Endodermal cell (in vitro differentiated cells): ENCODE measurements around the gene SNAPC5. TPM values are rescaled to one million over a fixed set of nuclear protein-coding genes. Genes with fewer than 3 reads are reported as not detected.
"Not testable (repeated sequence)": the region's sequence is repeated elsewhere in the genome, so short reads cannot be mapped to it uniquely, and the experiment has no call there.

ENCODE experiments used
- DNase-seq: peaks from one replicate; pipeline ENCODE4 v3.0.0-alpha.2; 2017
- H3K27ac ChIP-seq: 2 replicates; pipeline ENCODE4 v1.5.1; 2013; ENCODE audit warnings: mild to moderate bottlenecking, low read depth, low read length, moderate library complexity
- H3K27me3 ChIP-seq: 2 replicates; pipeline ENCODE4 v1.6.1; 2013; ENCODE audit warnings: mild to moderate bottlenecking, low read length, moderate library complexity; ENCODE audit not compliant: insufficient read depth, control insufficient read depth, poor library complexity, severe bottlenecking
- H3K36me3 ChIP-seq: 2 replicates; pipeline ENCODE4 v1.7.0; 2013; ENCODE audit warnings: mild to moderate bottlenecking, low read length, moderate library complexity; ENCODE audit not compliant: control insufficient read depth, insufficient read depth
- H3K4me1 ChIP-seq: one replicate; pipeline ENCODE4 v1.7.0; 2013; ENCODE audit warnings: low read length; ENCODE audit not compliant: control insufficient read depth, insufficient read depth
- H3K4me3 ChIP-seq: 2 replicates; pipeline ENCODE4 v1.5.1; 2013; ENCODE audit warnings: mild to moderate bottlenecking, low read length, moderate library complexity
- H3K9ac ChIP-seq: 2 replicates; pipeline ENCODE4 v1.6.1; 2013; ENCODE audit warnings: mild to moderate bottlenecking, low read length, moderate library complexity; ENCODE audit not compliant: poor library complexity, severe bottlenecking; ENCODE audit errors: extremely low read depth
- H3K9me3 ChIP-seq: 2 replicates; pipeline ENCODE4 v1.6.1; 2013; ENCODE audit warnings: mild to moderate bottlenecking, low read length, moderate library complexity; ENCODE audit not compliant: control insufficient read depth
- H3K27ac Mint-ChIP-seq: 2 replicates; pipeline ENCODE4 v1.8.0; 2020; ENCODE audit warnings: mixed read lengths
- H3K27me3 Mint-ChIP-seq: 2 replicates; pipeline ENCODE4 v1.8.0; 2021; ENCODE audit warnings: mild to moderate bottlenecking, mixed read lengths; ENCODE audit not compliant: insufficient read depth
- H3K36me3 Mint-ChIP-seq: 2 replicates; pipeline ENCODE4 v1.8.0; 2020; ENCODE audit warnings: low read depth, mixed read lengths
- H3K4me1 Mint-ChIP-seq: 2 replicates; pipeline ENCODE4 v1.8.0; 2020; ENCODE audit warnings: mixed read lengths
- H3K4me3 Mint-ChIP-seq: 2 replicates; pipeline ENCODE4 v1.8.0; 2020; ENCODE audit warnings: mild to moderate bottlenecking, moderate library complexity, mixed read lengths
- H3K9me3 Mint-ChIP-seq: 2 replicates; pipeline ENCODE4 v1.8.0; 2020; ENCODE audit warnings: mild to moderate bottlenecking, mixed read lengths
- CTCF ChIP-seq: fragments of 200-600 bp; sonication (generic); conservative IDR thresholded peaks from 2 replicates; pipeline ENCODE4 v1.5.0; 2021; ENCODE audit warnings: antibody characterized with exemption, mild to moderate bottlenecking
- WGBS, 2 experiments: methylation state at CpG; one replicate each; pipeline versions ENCODE4 v1.1.5 to v1.1.7; 2013; ENCODE audit warnings: missing lambda C conversion rate in 2 of 2, mixed read lengths in 1 of 2; ENCODE audit not compliant: insufficient coverage in 1 of 2, insufficient read length in 1 of 2; 5-methylcytosine and 5-hydroxymethylcytosine counted together
- total RNA-seq, 2 donors: library from RNA; stranded (reverse); fragmentation: NEBNext Ultra II Directional in 1 of 2; extraction: Animal tissue kit (Norgen Biotek cat#: 25700) in 1 of 2; gene quantifications; 2 replicates in 1 of 2; 3 replicates in 1 of 2; pipeline ENCODE4 v1.2.1, GENCODE V29; 2021

The SNAPC5 gene
- total RNA-seq, 2 donors from 2014 or later = 25.4 to 27.4 TPM

GRCh38 chr15:66503780-66504562 lies 6.4 kb upstream of the SNAPC5 start:
- 0% methylated on average over 6 to 12 of the region's 12 CpGs for WGBS, 2 experiments
- Mint-ChIP-seq H3K27ac (peak overlapping the region; percentile 98), H3K27me3 (no peaks in the 10 kb centered on the region), H3K36me3 (peaks cover 58% of the 10 kb centered on the region), H3K9me3 (no peaks in the 10 kb centered on the region), H3K4me1 (peaks cover 37% of the 10 kb centered on the region), H3K4me3 (peak overlapping the region; percentile 91)
- no peak for TF ChIP-seq CTCF
- Histone ChIP-seq H3K36me3 (peaks cover 55% of the 10 kb centered on the region), H3K9me3 (no peaks in the 10 kb centered on the region), H3K4me3 (peak overlapping the region; percentile 96), H3K4me1 (no peaks in the 10 kb centered on the region), H3K9ac (peak overlapping the region; percentile 96), H3K27me3 (no peaks in the 10 kb centered on the region), H3K27ac (peak overlapping the region; percentile 84)
- DNase-seq = no peak

- H3K27me3 Mint-ChIP-seq, H3K4me1 ChIP-seq, H3K9me3 ChIP-seq, H3K27me3 ChIP-seq, DNase-seq, H3K27ac ChIP-seq, H3K9me3 Mint-ChIP-seq: not testable (repeated sequence)
- H3K4me3 ChIP-seq = peak overlapping the region; percentile 96
- WGBS, 2 experiments = 59 to 63% methylated on average over 5 to 13 of the region's 13 CpGs
- H3K9ac ChIP-seq = peak overlapping the region; percentile 96
- Mint-ChIP-seq H3K27ac (peak overlapping the region; percentile 78), H3K4me1 (peaks cover 33% of the 10 kb centered on the region), H3K36me3 (peaks cover 63% of the 10 kb centered on the region), H3K4me3 (peak overlapping the region; percentile 91)
- H3K36me3 ChIP-seq = peaks cover 56% of the 10 kb centered on the region
Measured at GRCh38 chr15:66503041-66503648, 5.6 kb upstream of the SNAPC5 start.

GRCh38 chr15:66502491-66502890 lies 4.9 kb upstream of the SNAPC5 start:
- Histone ChIP-seq H3K4me3 (peak overlapping the region; percentile 96), H3K9ac (peak overlapping the region; percentile 96), H3K27me3 (no peaks in the 10 kb centered on the region), H3K36me3 (peaks cover 60% of the 10 kb centered on the region), H3K4me1 (peaks cover 2% of the 10 kb centered on the region), H3K9me3 (no peaks in the 10 kb centered on the region), H3K27ac (no peak overlapping the region)
- WGBS, 2 experiments = 92 to 96% methylated on average over 10 of the region's 10 CpGs
- no peaks in the 10 kb centered on the region for H3K27me3 Mint-ChIP-seq
- no peak for DNase-seq
- no peak for TF ChIP-seq CTCF
- peaks cover 65% of the 10 kb centered on the region for H3K36me3 Mint-ChIP-seq
- H3K4me1 Mint-ChIP-seq = peaks cover 29% of the 10 kb centered on the region
- peak overlapping the region; percentile 78 for H3K27ac Mint-ChIP-seq
- H3K9me3 Mint-ChIP-seq = no peaks in the 10 kb centered on the region
- H3K4me3 Mint-ChIP-seq = peak overlapping the region; percentile 91

GRCh38 chr15:66500346-66500745 lies 2.8 kb upstream of the SNAPC5 start:
- H3K27ac ChIP-seq, H3K9me3 Mint-ChIP-seq, H3K4me3 Mint-ChIP-seq, H3K27me3 ChIP-seq, DNase-seq, H3K4me3 ChIP-seq, H3K9me3 ChIP-seq, H3K4me1 ChIP-seq, H3K9ac ChIP-seq, H3K27me3 Mint-ChIP-seq: not testable (repeated sequence)
- H3K36me3 Mint-ChIP-seq = peaks cover 69% of the 10 kb centered on the region
- H3K27ac Mint-ChIP-seq = peak overlapping the region; percentile 11
- 83 to 94% methylated on average over 4 to 7 of the region's 7 CpGs for WGBS, 2 experiments
- H3K4me1 Mint-ChIP-seq = peaks cover 22% of the 10 kb centered on the region
- peaks cover 68% of the 10 kb centered on the region for H3K36me3 ChIP-seq
